ENCODE measurements around the gene MCCD1. TPM values are rescaled to one million over a fixed set of nuclear protein-coding genes. Genes with fewer than 3 reads are reported as not detected.
A peak's percentile ranks its signal among the peaks of the same experiment; 100 is the strongest.
"Not testable (repeated sequence)": the region's sequence is repeated elsewhere in the genome, so short reads cannot be mapped to it uniquely, and the experiment has no call there.

Gene MCCD1
- total RNA-seq, result not detected in 2 replicates

- no peak for DNase-seq
Observed at GRCh38 chr6:31528821-31529328, at the start of gene MCCD1. Gene MCCD1 (plus strand): TSS chr6:31528962. CDS start chr6:31529015, 53 bp downstream.

- DNase-seq, result no peak
Observed at GRCh38 chr6:31479151-31479932, 49.4 kb upstream of the MCCD1 start.

GRCh38 chr6:31479933-31480535 lies 48.7 kb upstream of the MCCD1 start:
- no peak for DNase-seq

- DNase-seq, result no peak
Observed at GRCh38 chr6:31480574-31480973, 48.2 kb upstream of the MCCD1 start.

GRCh38 chr6:31483392-31483791 lies 45.4 kb upstream of the MCCD1 start:
- DNase-seq, result no peak

- DNase-seq, result no peak
Observed at GRCh38 chr6:31485055-31485454, 43.7 kb upstream of the MCCD1 start.

- DNase-seq, result not testable (repeated sequence)
Observed at GRCh38 chr6:31486065-31486837, 42.5 kb upstream of the MCCD1 start.

GRCh38 chr6:31487674-31488073 lies 41.1 kb upstream of the MCCD1 start:
- not testable (repeated sequence) for DNase-seq

- DNase-seq, result no peak
Observed at GRCh38 chr6:31489086-31489485, 39.7 kb upstream of the MCCD1 start.

- no peak for DNase-seq
Observed at GRCh38 chr6:31490115-31490873, 38.5 kb upstream of the MCCD1 start.

GRCh38 chr6:31493550-31493874 lies 35.2 kb upstream of the MCCD1 start:
- not testable (repeated sequence) for DNase-seq

GRCh38 chr6:31493875-31494694 lies 34.7 kb upstream of the MCCD1 start:
- DNase-seq, result peak; percentile 90

GRCh38 chr6:31495580-31495979 lies 33.2 kb upstream of the MCCD1 start:
- peak; percentile 38 for DNase-seq

GRCh38 chr6:31496826-31497225 lies 31.9 kb upstream of the MCCD1 start:
- not testable (repeated sequence) for DNase-seq

- peak; percentile 87 for DNase-seq
Observed at GRCh38 chr6:31497531-31498476, 31.0 kb upstream of the MCCD1 start, which contains the start of gene MICB. Gene MICB (plus strand): TSS chr6:31498145. CDS start chr6:31498194, 49 bp downstream.

- DNase-seq, result peak; percentile 39
Observed at GRCh38 chr6:31498748-31499147, 30.0 kb upstream of the MCCD1 start.

- not testable (repeated sequence) for DNase-seq
Observed at GRCh38 chr6:31499648-31500047, 29.1 kb upstream of the MCCD1 start.

GRCh38 chr6:31502586-31502985 lies 26.2 kb upstream of the MCCD1 start:
- DNase-seq, result no peak

GRCh38 chr6:31509036-31509435 lies 19.7 kb upstream of the MCCD1 start:
- DNase-seq, result not testable (repeated sequence)

GRCh38 chr6:31510007-31510406 lies 18.8 kb upstream of the MCCD1 start:
- no peak for DNase-seq
